Adrenal gland (tissue), 12 donors: ENCODE results near the gene TIFAB. TPM values are rescaled to one million over a fixed set of nuclear protein-coding genes. Genes with fewer than 3 reads are reported as not detected.
A peak's percentile ranks its signal among the peaks of the same experiment; 100 is the strongest.

Source experiments
- DNase-seq, 7 donors: peaks; one replicate each; pipeline ENCODE4 v3.0.0-alpha.2; 2019 to 2020
- H3K27ac ChIP-seq, 5 donors: fragments of 200-600 bp; sonication (generic) in 4 of 5; 1 replicate in 3 of 5; 2 replicates in 2 of 5; pipeline versions ENCODE4 v1.5.1 to v1.8.0; 2016 to 2020; ENCODE audit warnings: mild to moderate bottlenecking in 1 of 5
- H3K27me3 ChIP-seq: fragments of 200-600 bp; 2 replicates; pipeline ENCODE4 v1.8.0; 2021
- H3K36me3 ChIP-seq, 2 donors: fragments of 200-600 bp; replicated peaks in 1 of 2; 1 replicate in 1 of 2; 2 replicates in 1 of 2; pipeline versions ENCODE4 v1.5.1 to v1.8.0; 2018 to 2022
- H3K4me1 ChIP-seq, 2 donors: fragments of 200-600 bp; replicated peaks in 1 of 2; 1 replicate in 1 of 2; 2 replicates in 1 of 2; pipeline versions ENCODE4 v1.5.1 to v1.8.0; 2018 to 2021
- H3K4me3 ChIP-seq, 4 donors: fragments of 200-600 bp; sonication (generic) in 3 of 4; one replicate each; pipeline ENCODE4 v1.5.1; 2016 to 2018
- H3K9me3 ChIP-seq, 3 donors: fragments of 200-600 bp; sonication (generic) in 1 of 3; replicated peaks in 1 of 3; 1 replicate in 2 of 3; 2 replicates in 1 of 3; pipeline versions ENCODE4 v1.5.1 to v1.8.0; 2016 to 2021
- POLR2A ChIP-seq, 2 donors: fragments of 450-650 bp; IDR thresholded peaks; one replicate each; pipeline ENCODE4 v1.6.1; 2017; ENCODE audit warnings: antibody characterized with exemption in 2 of 2, mild to moderate bottlenecking in 2 of 2, moderate library complexity in 1 of 2
- WGBS, 4 donors: extraction: QIAGEN DNeasy Blood & Tissue Kit in 2 of 4; methylation state at CpG; one replicate each; pipeline versions ENCODE4 v1.1.5 to v1.1.7; 2013 to 2017; 5-methylcytosine and 5-hydroxymethylcytosine counted together
- intact Hi-C, 2 donors: fragments of 100-400 bp; cut with DNase I; formaldehyde crosslinking; loops; one replicate each; pipeline versions ENCODE4 v1.14.1 to v1.15.0; 2022 to 2023
- polyA plus RNA-seq, 3 donors: library from polyadenylated mRNA; stranded (reverse); fragments of 200-250 nt in 2 of 3; fragments of 350-450 nt in 1 of 3; fragmentation: Illumina TruSeq in 1 of 3; extraction: RNeasy Lipid Tissue Mini Kit (QIAGEN cat#74804) in 1 of 3; gene quantifications; one replicate each; pipeline ENCODE4 v1.2.3, GENCODE V29; 2013 to 2014
- total RNA-seq, 9 donors: library from RNA; depleted of rRNA in 4 of 9; stranded (reverse); fragments of >200 nt in 4 of 9; fragments of 120-200 nt in 1 of 9; fragmentation: NEBNext Ultra II Directional in 1 of 9; extraction: Animal tissue kit (Norgen Biotek cat#: 25700) in 1 of 9; gene quantifications; one replicate each; pipeline versions ENCODE4 v1.1.0 to v1.2.4, GENCODE V29; 2013 to 2023
- TF ChIP-seq, protein P1 (sequence below), 6 experiments: fragments of 450-650 bp in 4 of 6; fragments of 200-600 bp in 2 of 6; sonication (generic) in 1 of 6; IDR thresholded peaks; 1 replicate in 5 of 6; 2 replicates in 1 of 6; pipeline versions ENCODE4 v1.5.1 to v1.8.0; 2016 to 2021; ENCODE audit warnings: antibody characterized with exemption in 6 of 6, mild to moderate bottlenecking in 2 of 6, moderate library complexity in 1 of 6
- donor health status: healthy with polysubstance abuse.
- donor health status: Bipolar disorder and iron deficiency.
- donor health status: DM: yes; HTN: yes; CAD: no.
- donor health status: DM: no; HTN: no; CAD: no.
- donor health status: DM: no; HTN: no; CAD: no.
- donor health status: DM: yes; HTN: yes; CAD: no.

TIFAB gene
- total and polyA plus RNA-seq, 12 donors, result 0.06 to 0.08 TPM; not detected in 10

DNA sequence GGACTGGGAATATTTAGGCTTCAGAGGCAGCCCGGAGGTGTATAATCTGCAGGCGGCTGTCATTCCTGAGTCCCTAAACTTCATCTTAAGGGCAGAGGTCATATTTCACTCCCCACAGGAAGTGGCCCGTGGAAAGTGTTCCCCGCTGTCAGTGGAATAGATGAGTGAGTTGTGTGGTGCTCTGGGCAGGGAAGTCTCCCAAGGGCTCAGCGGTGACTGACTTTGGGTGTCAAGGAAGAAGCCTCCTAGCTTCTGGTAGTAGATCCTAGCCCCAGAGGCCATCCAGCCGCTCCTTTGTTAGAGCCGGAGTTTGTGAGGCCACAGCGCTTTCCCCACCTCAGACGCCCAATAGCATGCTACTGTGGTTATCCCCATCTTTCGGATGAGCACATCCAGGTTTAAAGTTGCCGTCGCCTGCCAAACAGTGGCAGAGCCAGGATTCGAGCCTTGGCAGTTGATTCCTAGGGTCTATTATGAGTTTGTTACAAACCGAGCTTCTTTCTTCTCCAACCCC, 38.9 kb upstream of the TIFAB start:
- TF ChIP-seq, protein P1, sequence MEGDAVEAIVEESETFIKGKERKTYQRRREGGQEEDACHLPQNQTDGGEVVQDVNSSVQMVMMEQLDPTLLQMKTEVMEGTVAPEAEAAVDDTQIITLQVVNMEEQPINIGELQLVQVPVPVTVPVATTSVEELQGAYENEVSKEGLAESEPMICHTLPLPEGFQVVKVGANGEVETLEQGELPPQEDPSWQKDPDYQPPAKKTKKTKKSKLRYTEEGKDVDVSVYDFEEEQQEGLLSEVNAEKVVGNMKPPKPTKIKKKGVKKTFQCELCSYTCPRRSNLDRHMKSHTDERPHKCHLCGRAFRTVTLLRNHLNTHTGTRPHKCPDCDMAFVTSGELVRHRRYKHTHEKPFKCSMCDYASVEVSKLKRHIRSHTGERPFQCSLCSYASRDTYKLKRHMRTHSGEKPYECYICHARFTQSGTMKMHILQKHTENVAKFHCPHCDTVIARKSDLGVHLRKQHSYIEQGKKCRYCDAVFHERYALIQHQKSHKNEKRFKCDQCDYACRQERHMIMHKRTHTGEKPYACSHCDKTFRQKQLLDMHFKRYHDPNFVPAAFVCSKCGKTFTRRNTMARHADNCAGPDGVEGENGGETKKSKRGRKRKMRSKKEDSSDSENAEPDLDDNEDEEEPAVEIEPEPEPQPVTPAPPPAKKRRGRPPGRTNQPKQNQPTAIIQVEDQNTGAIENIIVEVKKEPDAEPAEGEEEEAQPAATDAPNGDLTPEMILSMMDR (IDR thresholded peaks at IDR 0.05), result no peak
- TF ChIP-seq POLR2A (IDR thresholded peaks at IDR 0.05), result no peak
- H3K4me3 ChIP-seq, result no peak overlapping the region
- H3K36me3 ChIP-seq, result no peaks in the 10 kb centered on the region
- no peak for DNase-seq
- H3K9me3 ChIP-seq, result no peaks in the 10 kb centered on the region
- H3K27ac ChIP-seq, result no peak overlapping the region
- peaks cover 36% of the 10 kb centered on the region for H3K27me3 ChIP-seq
- intact Hi-C loops, result no loop called here
- H3K4me1 ChIP-seq, result peaks cover 0 to 10% of the 10 kb centered on the region in 2 donors
- WGBS, 4 donors, result 49 to 56% (median 53%) methylated on average over 6 to 14 of the region's 14 CpGs

DNA sequence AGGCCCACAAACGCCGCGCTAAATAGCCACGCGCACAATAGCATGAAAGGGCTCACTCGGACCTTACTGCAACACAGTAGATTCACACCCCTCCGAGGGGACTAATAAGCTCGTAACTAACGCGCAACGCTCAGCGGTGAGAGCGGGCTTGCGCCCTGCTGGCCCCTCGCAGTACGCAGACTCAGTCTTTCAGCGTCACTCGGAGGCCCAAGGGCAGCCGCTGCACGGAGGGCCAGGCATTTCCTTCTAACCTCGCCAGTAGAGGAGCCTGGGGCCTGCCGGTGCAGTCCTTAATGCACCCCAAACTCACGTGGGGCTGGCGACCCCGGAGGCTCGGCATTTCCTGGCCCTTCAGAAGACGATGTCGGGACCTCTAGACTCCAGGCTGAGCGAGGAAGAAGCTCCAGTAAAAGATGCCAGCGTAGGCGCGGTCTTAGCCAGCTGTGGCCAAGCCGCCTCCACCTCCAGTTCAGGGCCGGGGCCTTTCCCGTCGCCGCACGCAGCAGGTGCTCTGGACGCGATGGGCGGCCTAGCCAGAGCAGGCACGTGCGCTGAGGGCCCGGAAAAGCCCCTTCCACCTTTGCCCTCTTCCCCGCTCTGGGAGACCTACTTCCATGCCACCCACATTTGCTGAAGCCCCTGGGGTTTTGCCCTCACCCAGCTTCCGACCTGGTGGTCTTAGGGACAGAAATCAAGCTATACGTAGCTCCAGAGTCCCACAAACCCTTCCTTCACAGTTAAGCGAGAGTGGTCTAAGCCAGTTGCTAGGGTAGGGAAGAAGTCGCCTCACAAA, 38.3 kb upstream of the TIFAB start:
- Histone ChIP-seq H3K27ac (no peak overlapping the region), H3K36me3 (no peaks in the 10 kb centered on the region), H3K9me3 (no peaks in the 10 kb centered on the region), H3K4me3 (no peak overlapping the region), H3K27me3 (peaks cover 36% of the 10 kb centered on the region), H3K4me1 (peaks cover 0 to 10% of the 10 kb centered on the region in 2 donors)
- no peak for DNase-seq
- intact Hi-C loops, result no loop called here
- WGBS, 4 donors, result 32 to 57% (median 38%) methylated on average over 16 to 49 of the region's 49 CpGs
- TF ChIP-seq, protein P1 (IDR thresholded peaks at IDR 0.05), result no peak
- no peak for TF ChIP-seq POLR2A (IDR thresholded peaks at IDR 0.05)

DNA sequence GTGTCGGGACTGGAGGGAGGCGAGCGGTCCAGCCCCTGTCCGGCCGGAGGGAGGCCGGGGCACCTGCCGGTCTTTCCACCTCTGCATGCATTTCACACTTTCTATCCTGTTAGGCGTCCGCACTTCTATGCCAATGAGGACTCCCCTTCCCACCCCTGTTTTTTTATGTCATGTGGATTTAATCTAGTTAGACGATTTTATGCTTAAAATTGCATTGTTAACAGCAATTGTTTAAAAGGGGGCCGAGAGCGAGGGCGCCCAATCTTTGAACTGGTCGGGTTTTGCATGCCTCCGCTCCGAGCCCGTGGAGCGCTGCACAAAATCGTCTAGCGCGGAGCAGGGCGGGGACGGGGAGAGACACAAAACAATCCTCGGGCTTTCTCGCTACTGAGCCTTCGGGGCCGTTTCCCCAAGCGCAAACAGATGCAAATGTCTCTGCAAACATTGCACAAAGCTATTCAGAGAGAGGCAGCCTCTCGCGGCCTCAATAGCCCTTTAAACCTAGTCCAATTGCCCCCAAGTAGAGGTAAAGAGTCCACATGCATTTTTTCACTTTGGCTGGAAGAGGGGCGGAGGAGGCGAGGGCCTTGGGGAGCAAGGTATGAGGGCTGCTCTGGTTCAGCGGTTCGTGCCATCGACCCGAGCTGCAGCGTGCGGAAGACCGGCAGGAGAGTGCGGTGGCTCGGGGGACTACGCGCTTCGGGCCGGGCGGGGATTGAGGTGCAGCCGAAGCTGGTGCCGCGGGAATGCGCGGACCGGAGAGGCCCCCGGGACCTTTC, 37.5 kb upstream of the TIFAB start:
- Histone ChIP-seq H3K36me3 (no peaks in the 10 kb centered on the region), H3K4me1 (peaks cover 0 to 10% of the 10 kb centered on the region in 2 donors), H3K27ac (no peak overlapping the region), H3K9me3 (no peaks in the 10 kb centered on the region), H3K27me3 (peaks cover 36% of the 10 kb centered on the region), H3K4me3 (peak overlapping the region in 1 of 4 donors; percentile 39)
- WGBS, 4 donors, result 26 to 35% (median 32%) methylated on average over 28 to 53 of the region's 53 CpGs
- no peak for DNase-seq
- intact Hi-C loops, result no loop called here
- no peak for TF ChIP-seq POLR2A (IDR thresholded peaks at IDR 0.05)
- TF ChIP-seq, protein P1 (IDR thresholded peaks at IDR 0.05), result no peak
